Trophoblast cell (in vitro differentiated cells and primary cell): ENCODE measurements around the gene SNRNP70.
"Not testable (repeated sequence)": the region's sequence is repeated elsewhere in the genome, so short reads cannot be mapped to it uniquely, and the experiment has no call there.

Source experiments
- DNase-seq, 2 donors: peaks; one replicate each; pipeline ENCODE4 v3.0.0-alpha.2; 2016
- H2AFZ ChIP-seq: 2 replicates; pipeline ENCODE4 v1.6.1; 2013; ENCODE audit warnings: low read length, moderate library complexity, mild to moderate bottlenecking; ENCODE audit not compliant: insufficient read depth, poor library complexity
- H2AK5ac ChIP-seq: 2 replicates; pipeline ENCODE4 v1.6.1; 2013; ENCODE audit warnings: mild to moderate bottlenecking, low read length
- H2BK120ac ChIP-seq: 2 replicates; pipeline ENCODE4 v1.6.1; 2013; ENCODE audit warnings: low read length, mild to moderate bottlenecking, moderate library complexity; ENCODE audit not compliant: insufficient read depth, poor library complexity
- H2BK12ac ChIP-seq: 2 replicates; pipeline ENCODE4 v1.6.1; 2013; ENCODE audit warnings: mild to moderate bottlenecking, low read length, moderate library complexity
- H2BK5ac ChIP-seq: 2 replicates; pipeline ENCODE4 v1.6.1; 2013; ENCODE audit warnings: low read length, low read depth, moderate library complexity, mild to moderate bottlenecking; ENCODE audit not compliant: poor library complexity
- H3K14ac ChIP-seq: 2 replicates; pipeline ENCODE4 v1.6.1; 2013; ENCODE audit warnings: mild to moderate bottlenecking, low read length
- H3K18ac ChIP-seq: 2 replicates; pipeline ENCODE4 v1.6.1; 2013; ENCODE audit warnings: mild to moderate bottlenecking, low read length
- H3K23ac ChIP-seq: 2 replicates; pipeline ENCODE4 v1.6.1; 2013; ENCODE audit warnings: low read length
- H3K27ac ChIP-seq: 2 replicates; pipeline ENCODE4 v1.5.1; 2013; ENCODE audit warnings: low read depth, mild to moderate bottlenecking, inconsistent platforms, low read length, moderate library complexity
- H3K27me3 ChIP-seq: 2 replicates; pipeline ENCODE4 v1.6.1; 2013; ENCODE audit warnings: inconsistent platforms, mild to moderate bottlenecking, low read length, moderate library complexity; ENCODE audit not compliant: insufficient read depth
- H3K36me3 ChIP-seq, 2 experiments: 1 replicate in 1 of 2; 2 replicates in 1 of 2; pipeline ENCODE4 v1.6.1; 2013; ENCODE audit warnings: low read length in 2 of 2, mild to moderate bottlenecking in 2 of 2, moderate library complexity in 1 of 2; ENCODE audit not compliant: insufficient read depth in 2 of 2, control insufficient read depth in 1 of 2
- H3K4ac ChIP-seq: 2 replicates; pipeline ENCODE4 v1.6.1; 2013; ENCODE audit warnings: low read depth, mild to moderate bottlenecking, low read length, moderate library complexity
- H3K4me1 ChIP-seq, 2 experiments: 1 replicate in 1 of 2; 2 replicates in 1 of 2; pipeline ENCODE4 v1.6.1; 2013; ENCODE audit warnings: low read length in 2 of 2, mild to moderate bottlenecking in 2 of 2, moderate library complexity in 1 of 2; ENCODE audit not compliant: insufficient read depth in 2 of 2, control insufficient read depth in 1 of 2
- H3K4me2 ChIP-seq: 2 replicates; pipeline ENCODE4 v1.6.1; 2013; ENCODE audit warnings: inconsistent platforms, mild to moderate bottlenecking, low read length, moderate library complexity
- H3K4me3 ChIP-seq: 2 replicates; pipeline ENCODE4 v1.5.1; 2013; ENCODE audit warnings: mild to moderate bottlenecking, low read depth, low read length, inconsistent platforms
- H3K79me1 ChIP-seq: one replicate; pipeline ENCODE4 v1.6.1; 2013; ENCODE audit warnings: low read length
- H3K79me2 ChIP-seq: 2 replicates; pipeline ENCODE4 v1.6.1; 2013; ENCODE audit warnings: low read length, mild to moderate bottlenecking; ENCODE audit not compliant: control insufficient read depth, insufficient read depth, poor library complexity
- H3K9ac ChIP-seq: 2 replicates; pipeline ENCODE4 v1.6.1; 2013; ENCODE audit warnings: mild to moderate bottlenecking, low read length
- H3K9me3 ChIP-seq: 2 replicates; pipeline ENCODE4 v1.6.1; 2013; ENCODE audit warnings: low read depth, mild to moderate bottlenecking, control low read depth, inconsistent platforms, low read length; ENCODE audit not compliant: insufficient read depth
- H4K12ac ChIP-seq: 2 replicates; pipeline ENCODE4 v1.6.1; 2013; ENCODE audit warnings: low read depth, mild to moderate bottlenecking, low read length, moderate library complexity
- H4K8ac ChIP-seq: 2 replicates; pipeline ENCODE4 v1.6.1; 2013; ENCODE audit warnings: low read depth, mild to moderate bottlenecking, low read length, moderate library complexity
- H4K91ac ChIP-seq: one replicate; pipeline ENCODE4 v1.6.1; 2013; ENCODE audit warnings: low read depth, mild to moderate bottlenecking, low read length, moderate library complexity
- WGBS: extraction: QIAGEN DNeasy Blood & Tissue Kit; methylation state at CpG from one replicate; pipeline ENCODE4 v1.1.7; 2013; ENCODE audit warnings: missing lambda C conversion rate; ENCODE audit not compliant: insufficient read length, insufficient coverage; ENCODE audit errors: extremely low coverage; 5-methylcytosine and 5-hydroxymethylcytosine counted together

Gene SNRNP70

GRCh38 chr19:49039736-49040135 lies 45.5 kb upstream of the SNRNP70 start:
- not testable (repeated sequence) for H3K4ac ChIP-seq, H3K27ac ChIP-seq, H3K14ac ChIP-seq, H2AK5ac ChIP-seq, DNase-seq, H3K27me3 ChIP-seq, H4K8ac ChIP-seq, H3K4me1 ChIP-seq, H4K91ac ChIP-seq, H3K79me1 ChIP-seq, H3K9ac ChIP-seq, H3K18ac ChIP-seq, H3K36me3 ChIP-seq, H2BK120ac ChIP-seq, H3K9me3 ChIP-seq, H2AFZ ChIP-seq, H3K79me2 ChIP-seq, H4K12ac ChIP-seq, H2BK12ac ChIP-seq, H3K4me2 ChIP-seq, H2BK5ac ChIP-seq, H3K23ac ChIP-seq, H3K4me3 ChIP-seq
- WGBS = no CpG with 5 or more reads among the region's 9 CpGs

GRCh38 chr19:49042177-49042576 lies 43.1 kb upstream of the SNRNP70 start:
- no peak overlapping the region for H2BK12ac ChIP-seq
- H3K18ac ChIP-seq = no peak overlapping the region
- H3K27me3 ChIP-seq = no peaks in the 10 kb centered on the region
- no peak overlapping the region for H3K14ac ChIP-seq
- no peaks in the 10 kb centered on the region for H3K79me1 ChIP-seq
- no peak overlapping the region for H3K4me2 ChIP-seq
- no peaks in the 10 kb centered on the region for H3K79me2 ChIP-seq
- no peak overlapping the region for H3K9ac ChIP-seq
- no peak overlapping the region for H3K4me3 ChIP-seq
- no peak overlapping the region for H2BK120ac ChIP-seq
- no peak overlapping the region for H4K91ac ChIP-seq
- H3K4ac ChIP-seq = no peak overlapping the region
- no CpG with 5 or more reads among the region's 17 CpGs for WGBS
- no peak overlapping the region for H2BK5ac ChIP-seq
- H2AFZ ChIP-seq = no peak overlapping the region
- no peak overlapping the region for H4K12ac ChIP-seq
- H3K9me3 ChIP-seq = no peaks in the 10 kb centered on the region
- no peaks in the 10 kb centered on the region for H3K36me3 ChIP-seq
- H4K8ac ChIP-seq = no peak overlapping the region
- H2AK5ac ChIP-seq = no peak overlapping the region
- DNase-seq = no peak
- no peaks in the 10 kb centered on the region for H3K4me1 ChIP-seq
- no peak overlapping the region for H3K27ac ChIP-seq
- H3K23ac ChIP-seq = no peak overlapping the region

- not testable (repeated sequence) for H2AFZ ChIP-seq, DNase-seq, H3K36me3 ChIP-seq, H3K27me3 ChIP-seq, H3K9me3 ChIP-seq, H3K27ac ChIP-seq, H3K14ac ChIP-seq, H4K8ac ChIP-seq, H2BK120ac ChIP-seq, H3K4me1 ChIP-seq, H4K91ac ChIP-seq, H2BK12ac ChIP-seq, H2AK5ac ChIP-seq, H3K23ac ChIP-seq, H2BK5ac ChIP-seq, H3K9ac ChIP-seq, H3K4me2 ChIP-seq, H4K12ac ChIP-seq, H3K4me3 ChIP-seq, H3K79me1 ChIP-seq, H3K18ac ChIP-seq, H3K4ac ChIP-seq, H3K79me2 ChIP-seq
- no CpG with 5 or more reads among the region's 4 CpGs for WGBS
Measured at GRCh38 chr19:49042666-49043065, 42.6 kb upstream of the SNRNP70 start.

- H3K27me3 ChIP-seq, H3K4me2 ChIP-seq, DNase-seq, H3K9ac ChIP-seq, H3K79me1 ChIP-seq, H2AFZ ChIP-seq, H3K14ac ChIP-seq, H3K27ac ChIP-seq, H3K23ac ChIP-seq, H3K36me3 ChIP-seq, H2BK120ac ChIP-seq, H3K4me1 ChIP-seq, H4K12ac ChIP-seq, H2BK12ac ChIP-seq, H3K79me2 ChIP-seq, H3K4me3 ChIP-seq, H2AK5ac ChIP-seq, H3K4ac ChIP-seq, H3K18ac ChIP-seq, H4K91ac ChIP-seq, H3K9me3 ChIP-seq, H2BK5ac ChIP-seq, H4K8ac ChIP-seq: not testable (repeated sequence)
- no CpG with 5 or more reads among the region's 15 CpGs for WGBS
Measured at GRCh38 chr19:49043548-49043947, 41.7 kb upstream of the SNRNP70 start, which contains the start of gene CGB5. Gene CGB5 (plus strand): TSS chr19:49043848. CDS start chr19:49044210, 362 bp downstream.
